GM19452 (cell line): ENCODE results near the gene NODAL.
"Not testable (repeated sequence)": the region's sequence is repeated elsewhere in the genome, so short reads cannot be mapped to it uniquely, and the experiment has no call there.

Source experiments
- ATAC-seq: cut with Tn5 transposase; IDR thresholded peaks from one replicate; pipeline ENCODE4 v1.9.1; 2021; ENCODE audit not compliant: unreplicated experiment

Gene NODAL

GRCh38 chr10:70441161-70441894 lies at the start of gene NODAL:
Gene NODAL, minus strand, starts transcription at chr10:70441681. Its CDS starts 14 bp downstream, at chr10:70441667.
- no peak for ATAC-seq

GRCh38 chr10:70490142-70490541 lies 48.7 kb upstream of the NODAL start:
- no peak for ATAC-seq

GRCh38 chr10:70487824-70488223 lies 46.3 kb upstream of the NODAL start:
- no peak for ATAC-seq

- ATAC-seq, result not testable (repeated sequence)
These were observed 42.4 kb upstream of the NODAL start for GRCh38 chr10:70483872-70484271.

GRCh38 chr10:70482982-70483760 lies 41.7 kb upstream of the NODAL start:
- ATAC-seq, result no peak

GRCh38 chr10:70481831-70482530 lies 40.5 kb upstream of the NODAL start:
- ATAC-seq, result no peak

GRCh38 chr10:70481105-70481504 lies 39.6 kb upstream of the NODAL start:
- ATAC-seq, result no peak

- ATAC-seq, result no peak
These were observed 38.9 kb upstream of the NODAL start for GRCh38 chr10:70480239-70480861.

- no peak for ATAC-seq
These were observed 38.3 kb upstream of the NODAL start for GRCh38 chr10:70479626-70480238.

- ATAC-seq, result no peak
These were observed 37.7 kb upstream of the NODAL start for GRCh38 chr10:70479165-70479581.

GRCh38 chr10:70478191-70479164 lies 37.0 kb upstream of the NODAL start, which contains the start of gene PALD1:
Gene PALD1, plus strand, starts transcription at chr10:70478767. Its CDS starts 47,185 bp downstream, at chr10:70525952.
- no peak for ATAC-seq

GRCh38 chr10:70477661-70478162 lies 36.2 kb upstream of the NODAL start:
- ATAC-seq, result no peak

- ATAC-seq, result no peak
These were observed 35.0 kb upstream of the NODAL start for GRCh38 chr10:70476249-70477035.

GRCh38 chr10:70475661-70476060 lies 34.2 kb upstream of the NODAL start:
- no peak for ATAC-seq

- ATAC-seq, result no peak
These were observed 33.3 kb upstream of the NODAL start for GRCh38 chr10:70474780-70475179.

- ATAC-seq, result no peak
These were observed 31.4 kb upstream of the NODAL start for GRCh38 chr10:70472799-70473454.

GRCh38 chr10:70466951-70467350 lies 25.5 kb upstream of the NODAL start:
- no peak for ATAC-seq

- ATAC-seq, result no peak
These were observed 24.4 kb upstream of the NODAL start for GRCh38 chr10:70465832-70466231.
